ENCODE data around the gene SHB.

- no peak for TF ChIP-seq POLR2AphosphoS5 (IDR thresholded peaks at IDR 0.05; ENCODE audit: insufficient read depth in 1 of 2, low read depth in 1 of 2)
- TF ChIP-seq CTCF (IDR thresholded peaks at IDR 0.05), result no peak
- TF ChIP-seq POLR2A (IDR thresholded peaks at IDR 0.05), result no peak
Measured at GRCh38 chr9:38103340-38103739, 34.3 kb upstream of the SHB start.
